H9 (cell line): ENCODE results near the gene DCAF4. TPM values are rescaled to one million over a fixed set of nuclear protein-coding genes. Genes with fewer than 3 reads are reported as not detected.

Experiments used
- DNase-seq: peaks from one replicate; pipeline ENCODE4 v3.0.0-alpha.2; 2017
- H2AFZ ChIP-seq: one replicate; pipeline ENCODE4 v1.6.1; 2013; ENCODE audit warnings: mild to moderate bottlenecking, low read length, control low read depth, moderate library complexity
- H2AK5ac ChIP-seq: 2 replicates; pipeline ENCODE4 v1.6.1; 2013; ENCODE audit warnings: low read length, control low read depth, mixed read lengths; ENCODE audit not compliant: insufficient read length
- H2BK120ac ChIP-seq: one replicate; pipeline ENCODE4 v1.6.1; 2013; ENCODE audit warnings: low read depth, mild to moderate bottlenecking, low read length, control low read depth, inconsistent platforms; ENCODE audit not compliant: poor library complexity, severe bottlenecking
- H2BK12ac ChIP-seq: 2 replicates; pipeline ENCODE4 v1.6.1; 2013; ENCODE audit warnings: low read length, control low read depth, mixed read lengths, low read depth; ENCODE audit not compliant: insufficient read length
- H2BK15ac ChIP-seq: 2 replicates; pipeline ENCODE4 v1.6.1; 2013; ENCODE audit warnings: low read depth, low read length, control low read depth
- H2BK20ac ChIP-seq: one replicate; pipeline ENCODE4 v1.6.1; 2013; ENCODE audit warnings: low read depth, mild to moderate bottlenecking, low read length, control low read depth, inconsistent platforms; ENCODE audit not compliant: poor library complexity, severe bottlenecking
- H2BK5ac ChIP-seq: 2 replicates; pipeline ENCODE4 v1.6.1; 2013; ENCODE audit warnings: low read length, control low read depth, mixed read lengths; ENCODE audit not compliant: insufficient read length
- H3K14ac ChIP-seq: 2 replicates; pipeline ENCODE4 v1.6.1; 2013; ENCODE audit warnings: low read length, control low read depth; ENCODE audit not compliant: insufficient read depth
- H3K18ac ChIP-seq: 2 replicates; pipeline ENCODE4 v1.6.1; 2013; ENCODE audit warnings: low read depth, mild to moderate bottlenecking, mixed read lengths, low read length, control low read depth; ENCODE audit not compliant: insufficient read length
- H3K23ac ChIP-seq: 2 replicates; pipeline ENCODE4 v1.6.1; 2013; ENCODE audit warnings: low read length, control low read depth, mixed read lengths, low read depth; ENCODE audit not compliant: insufficient read length
- H3K23me2 ChIP-seq: 2 replicates; pipeline ENCODE4 v1.6.1; 2013; ENCODE audit warnings: low read depth, mild to moderate bottlenecking, mixed read lengths, low read length, control low read depth; ENCODE audit not compliant: insufficient read length, poor library complexity, severe bottlenecking
- H3K27ac ChIP-seq: 2 replicates; pipeline ENCODE4 v1.5.1; 2013; ENCODE audit warnings: low read length, control low read depth, mixed read lengths, low read depth; ENCODE audit not compliant: insufficient read length
- H3K27me3 ChIP-seq: 2 replicates; pipeline ENCODE4 v1.6.1; 2013; ENCODE audit warnings: low read length, control low read depth, inconsistent platforms; ENCODE audit not compliant: insufficient read depth
- H3K4ac ChIP-seq: 2 replicates; pipeline ENCODE4 v1.6.1; 2013; ENCODE audit warnings: low read depth, mild to moderate bottlenecking, control low read depth, inconsistent platforms, low read length, moderate library complexity
- H3K4me1 ChIP-seq: 2 replicates; pipeline ENCODE4 v1.6.1; 2013; ENCODE audit warnings: low read length, control low read depth, inconsistent platforms; ENCODE audit not compliant: insufficient read depth
- H3K4me2 ChIP-seq: 2 replicates; pipeline ENCODE4 v1.6.1; 2013; ENCODE audit warnings: low read length, control low read depth, mixed read lengths; ENCODE audit not compliant: insufficient read length, insufficient read depth
- H3K56ac ChIP-seq: 2 replicates; pipeline ENCODE4 v1.6.1; 2013; ENCODE audit warnings: low read depth, mild to moderate bottlenecking, mixed read lengths, low read length, control low read depth; ENCODE audit not compliant: insufficient read length
- H3K79me1 ChIP-seq: 2 replicates; pipeline ENCODE4 v1.6.1; 2013; ENCODE audit warnings: low read depth, mild to moderate bottlenecking, moderate library complexity, low read length, control low read depth, inconsistent platforms; ENCODE audit not compliant: insufficient read depth, poor library complexity, severe bottlenecking
- H3K79me2 ChIP-seq: 2 replicates; pipeline ENCODE4 v1.6.1; 2013; ENCODE audit warnings: low read length, control low read depth, inconsistent platforms; ENCODE audit not compliant: insufficient read depth
- H3K9ac ChIP-seq: 2 replicates; pipeline ENCODE4 v1.6.1; 2013; ENCODE audit warnings: low read length, control low read depth, mixed read lengths; ENCODE audit not compliant: insufficient read length; ENCODE audit errors: extremely low read depth
- H3K9me3 ChIP-seq: one replicate; pipeline ENCODE4 v1.6.1; 2013; ENCODE audit warnings: low read depth, low read length, inconsistent platforms; ENCODE audit not compliant: control insufficient read depth
- H3T11ph ChIP-seq: one replicate; pipeline ENCODE4 v1.6.1; 2013; ENCODE audit warnings: mild to moderate bottlenecking, low read length, control low read depth, inconsistent platforms
- H4K20me1 ChIP-seq: one replicate; pipeline ENCODE4 v1.6.1; 2013; ENCODE audit not compliant: control insufficient read depth, insufficient read length, insufficient read depth
- H4K5ac ChIP-seq: 2 replicates; pipeline ENCODE4 v1.6.1; 2013; ENCODE audit warnings: low read depth, mild to moderate bottlenecking, mixed read lengths, low read length, control low read depth; ENCODE audit not compliant: insufficient read length
- H4K8ac ChIP-seq: replicated peaks from 2 replicates; pipeline ENCODE4 v1.6.1; 2013; ENCODE audit warnings: low read length, control low read depth, mixed read lengths, low read depth; ENCODE audit not compliant: insufficient read length
- H4K91ac ChIP-seq: 2 replicates; pipeline ENCODE4 v1.6.1; 2013; ENCODE audit warnings: low read depth, mild to moderate bottlenecking, moderate library complexity, mixed read lengths, low read length, control low read depth; ENCODE audit not compliant: insufficient read length
- H3K27ac Mint-ChIP-seq, 3 experiments: 2 replicates in 2 of 3; 3 replicates in 1 of 3; pipeline ENCODE4 v1.8.0; 2020 to 2021; ENCODE audit warnings: mixed read lengths in 3 of 3, mild to moderate bottlenecking in 1 of 3, moderate library complexity in 1 of 3
- H3K27me3 Mint-ChIP-seq: 2 replicates; pipeline ENCODE4 v1.8.0; 2021; ENCODE audit warnings: low read depth, mild to moderate bottlenecking, moderate library complexity, mixed read lengths
- H3K36me3 Mint-ChIP-seq, 3 experiments: 2 replicates in 2 of 3; 3 replicates in 1 of 3; pipeline ENCODE4 v1.8.0; 2020 to 2021; ENCODE audit warnings: low read depth in 3 of 3, mixed read lengths in 3 of 3; ENCODE audit not compliant: insufficient read depth in 1 of 3
- H3K4me1 Mint-ChIP-seq, 2 experiments: 2 replicates each; pipeline ENCODE4 v1.8.0; 2020; ENCODE audit warnings: mixed read lengths in 2 of 2
- H3K4me3 Mint-ChIP-seq, 2 experiments: 2 replicates in 1 of 2; 3 replicates in 1 of 2; pipeline ENCODE4 v1.8.0; 2020 to 2021; ENCODE audit warnings: mild to moderate bottlenecking in 2 of 2, mixed read lengths in 2 of 2, moderate library complexity in 1 of 2
- H3K9me3 Mint-ChIP-seq, 2 experiments: 2 replicates in 1 of 2; 3 replicates in 1 of 2; pipeline ENCODE4 v1.8.0; 2020; ENCODE audit warnings: mild to moderate bottlenecking in 2 of 2, mixed read lengths in 2 of 2, moderate library complexity in 1 of 2
- CTCF ChIP-seq: fragments of 200-600 bp; sonication (generic); conservative IDR thresholded peaks from 3 replicates; pipeline ENCODE4 v1.8.0; 2021; ENCODE audit warnings: antibody characterized with exemption, mild to moderate bottlenecking
- WGBS: extraction: QIAGEN DNeasy Blood & Tissue Kit; methylation state at CpG from one replicate; pipeline ENCODE4 v1.1.7; 2013; ENCODE audit warnings: missing lambda C conversion rate, low lambda C conversion rate, mixed read lengths; ENCODE audit not compliant: insufficient read length; ENCODE audit errors: extremely low coverage; 5-methylcytosine and 5-hydroxymethylcytosine counted together
- total RNA-seq: library from RNA; stranded (reverse); gene quantifications from 2 replicates; pipeline ENCODE4 v1.2.1, GENCODE V29; 2021

The DCAF4 gene
- total RNA-seq, 1 experiment from 2014 or later = 32.0 TPM

GRCh38 chr14:72945356-72946027 is 19.2 kb downstream of the DCAF4 start:
- Histone ChIP-seq H3K23ac (no peak overlapping the region), H2AK5ac (no peak overlapping the region), H3K9ac (no peak overlapping the region), H4K91ac (no peak overlapping the region), H4K20me1 (no peaks in the 10 kb centered on the region), H3K9me3 (no peaks in the 10 kb centered on the region), H2BK20ac (no peak overlapping the region), H3K4me1 (no peaks in the 10 kb centered on the region), H3K79me2 (no peaks in the 10 kb centered on the region), H4K8ac (no peak overlapping the region), H2BK120ac (no peak overlapping the region), H3K4me2 (no peak overlapping the region), H3K4ac (no peak overlapping the region), H2AFZ (no peak overlapping the region), H2BK12ac (no peak overlapping the region), H3K23me2 (no peaks in the 10 kb centered on the region), H2BK5ac (no peak overlapping the region), H3K14ac (no peak overlapping the region), H3K27ac (no peak overlapping the region), H3K18ac (no peak overlapping the region), H4K5ac (no peak overlapping the region), H3K56ac (no peak overlapping the region), H3K79me1 (no peaks in the 10 kb centered on the region), H3T11ph (no peak overlapping the region), H2BK15ac (no peak overlapping the region), H3K27me3 (no peaks in the 10 kb centered on the region)
- peaks cover 4 to 52% (median 26%) of the 10 kb centered on the region in 3 experiments; a peak in 6 of 7 replicates for H3K36me3 Mint-ChIP-seq
- no peak overlapping the region for H3K4me3 Mint-ChIP-seq
- TF ChIP-seq CTCF = no peak
- H3K9me3 Mint-ChIP-seq = no peaks in the 10 kb centered on the region
- no peaks in the 10 kb centered on the region for H3K27me3 Mint-ChIP-seq
- no peaks in the 10 kb centered on the region for H3K4me1 Mint-ChIP-seq
- no peak for DNase-seq
- H3K27ac Mint-ChIP-seq = no peak overlapping the region; a peak in 1 of 7 replicates
- WGBS = no CpG with 5 or more reads among the region's 13 CpGs
